ENCODE data around the gene METAP2.

- TF ChIP-seq CTCF (conservative IDR thresholded peaks at IDR 0.05; ENCODE audit: low read depth in 2 of 2) (no peak), EZH2 (IDR thresholded peaks at IDR 0.05; ENCODE audit: low read depth, unreplicated experiment) (no peak)
Measured at GRCh38 chr12:95548539-95549391, 74.8 kb downstream of the METAP2 start.

Data from GM23338 (cell line).